Brain microvascular endothelial cell (primary cell): Measurements from ENCODE around the gene ADD1.
A peak's percentile ranks its signal among the peaks of the same experiment; 100 is the strongest.

Experiments used
- DNase-seq: peaks from one replicate; pipeline ENCODE4 v3.0.0-alpha.2; 2020
- H3K27ac ChIP-seq: fragments of 250-450 bp; sonication (Bioruptor Pico); 2 replicates; pipeline ENCODE4 v1.5.1; 2020; ENCODE audit warnings: mild to moderate bottlenecking, moderate library complexity
- H3K27me3 ChIP-seq: fragments of 250-450 bp; sonication (Bioruptor Pico); replicated peaks from 2 replicates; pipeline ENCODE4 v1.5.1; 2020; ENCODE audit warnings: mild to moderate bottlenecking
- H3K36me3 ChIP-seq: fragments of 250-450 bp; sonication (Bioruptor Pico); replicated peaks from 2 replicates; pipeline ENCODE4 v1.5.1; 2020; ENCODE audit warnings: mild to moderate bottlenecking
- H3K4me3 ChIP-seq: 2 replicates; pipeline ENCODE4 v1.5.1; 2011; ENCODE audit warnings: low read depth, mild to moderate bottlenecking, control low read depth, low read length, moderate library complexity
- in situ Hi-C: cut with HindIII; loops from 2 replicates; pipeline ENCODE4 v1.10.0; 2017; ENCODE audit warnings: low sequenced_read_pairs, low pct_ligation_motif_present
- TF ChIP-seq, protein P1 (sequence below): IDR thresholded peaks from 2 replicates; pipeline ENCODE4 v1.5.1; 2011; ENCODE audit warnings: low read depth, mild to moderate bottlenecking, moderate library complexity, low read length, control low read depth, inconsistent platforms; ENCODE audit errors: missing control alignments

Gene ADD1

GRCh38 chr4:2810388-2810787, 33.3 kb upstream of the ADD1 start:
- Histone ChIP-seq H3K27ac (no peak overlapping the region), H3K27me3 (no peaks in the 10 kb centered on the region), H3K36me3 (no peaks in the 10 kb centered on the region), H3K4me3 (no peak overlapping the region)
- no peak for DNase-seq
- TF ChIP-seq, protein P1, sequence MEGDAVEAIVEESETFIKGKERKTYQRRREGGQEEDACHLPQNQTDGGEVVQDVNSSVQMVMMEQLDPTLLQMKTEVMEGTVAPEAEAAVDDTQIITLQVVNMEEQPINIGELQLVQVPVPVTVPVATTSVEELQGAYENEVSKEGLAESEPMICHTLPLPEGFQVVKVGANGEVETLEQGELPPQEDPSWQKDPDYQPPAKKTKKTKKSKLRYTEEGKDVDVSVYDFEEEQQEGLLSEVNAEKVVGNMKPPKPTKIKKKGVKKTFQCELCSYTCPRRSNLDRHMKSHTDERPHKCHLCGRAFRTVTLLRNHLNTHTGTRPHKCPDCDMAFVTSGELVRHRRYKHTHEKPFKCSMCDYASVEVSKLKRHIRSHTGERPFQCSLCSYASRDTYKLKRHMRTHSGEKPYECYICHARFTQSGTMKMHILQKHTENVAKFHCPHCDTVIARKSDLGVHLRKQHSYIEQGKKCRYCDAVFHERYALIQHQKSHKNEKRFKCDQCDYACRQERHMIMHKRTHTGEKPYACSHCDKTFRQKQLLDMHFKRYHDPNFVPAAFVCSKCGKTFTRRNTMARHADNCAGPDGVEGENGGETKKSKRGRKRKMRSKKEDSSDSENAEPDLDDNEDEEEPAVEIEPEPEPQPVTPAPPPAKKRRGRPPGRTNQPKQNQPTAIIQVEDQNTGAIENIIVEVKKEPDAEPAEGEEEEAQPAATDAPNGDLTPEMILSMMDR: no peak
- in situ Hi-C loops: no loop called here

- in situ Hi-C loops: no loop called here
- peak; percentile 48 for DNase-seq
- peak overlapping the region; percentile 49 for H3K4me3 ChIP-seq
- TF ChIP-seq, protein P1: no peak
- no peaks in the 10 kb centered on the region for H3K36me3 ChIP-seq
- peak overlapping the region; percentile 52 for H3K27ac ChIP-seq
- H3K27me3 ChIP-seq: no peaks in the 10 kb centered on the region
Measured at GRCh38 chr4:2811830-2812611, 31.6 kb upstream of the ADD1 start.

- in situ Hi-C loops: no loop called here
- no peaks in the 10 kb centered on the region for H3K36me3 ChIP-seq
- H3K4me3 ChIP-seq: peak overlapping the region; percentile 49
- TF ChIP-seq, protein P1: no peak
- H3K27me3 ChIP-seq: no peaks in the 10 kb centered on the region
- H3K27ac ChIP-seq: peak overlapping the region; percentile 52
- no peak for DNase-seq
Measured at GRCh38 chr4:2812612-2813354, 30.9 kb upstream of the ADD1 start.

DNA sequence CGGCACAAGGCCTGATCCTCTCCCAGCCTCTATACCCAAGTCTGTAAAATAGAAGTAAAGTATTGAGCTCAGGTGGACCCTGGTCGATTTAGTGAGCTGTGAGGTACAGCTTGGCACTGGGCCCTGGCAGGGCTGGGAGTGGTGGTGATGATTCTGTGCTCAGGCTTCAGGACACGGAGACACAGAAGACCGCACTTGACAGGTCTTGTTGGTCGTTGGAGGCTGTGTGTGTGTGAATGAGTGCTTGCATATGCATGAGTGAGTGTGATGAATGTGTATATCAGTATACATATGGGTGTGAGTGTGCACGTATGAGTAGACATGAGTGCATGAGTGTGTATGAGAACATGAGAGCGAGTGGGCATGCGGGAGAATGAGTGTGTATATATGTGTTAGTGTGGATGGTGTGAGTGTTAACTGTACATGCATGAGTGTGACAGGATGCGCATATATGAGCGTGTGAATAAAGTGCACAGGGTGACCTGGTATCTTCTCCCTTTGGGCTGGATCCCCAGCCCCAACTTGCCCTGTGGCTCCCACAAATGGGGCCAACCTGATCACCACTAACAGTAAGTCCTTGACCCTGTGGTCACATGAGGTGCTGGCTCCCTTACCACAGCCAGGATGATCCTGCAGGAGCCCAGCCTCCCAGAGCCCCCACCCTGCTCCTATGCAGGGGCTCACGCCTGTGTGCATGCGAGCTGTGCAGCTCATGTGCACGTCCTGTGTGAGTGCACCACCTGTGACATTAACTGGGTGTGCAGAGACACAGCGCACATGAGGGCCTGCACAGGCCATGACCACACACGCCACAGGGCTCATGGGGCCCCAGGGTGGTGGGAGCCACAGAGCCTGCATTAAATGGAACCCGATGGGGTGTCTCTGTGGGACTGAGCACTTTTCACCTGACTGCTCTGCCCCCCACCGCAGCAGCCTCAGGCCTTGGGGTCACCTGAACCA, 29.9 kb upstream of the ADD1 start:
- H3K27ac ChIP-seq: no peak overlapping the region
- H3K27me3 ChIP-seq: no peaks in the 10 kb centered on the region
- in situ Hi-C loops: no loop called here
- no peak for DNase-seq
- no peak overlapping the region for H3K4me3 ChIP-seq
- TF ChIP-seq, protein P1: no peak
- no peaks in the 10 kb centered on the region for H3K36me3 ChIP-seq

GRCh38 chr4:2814627-2815270, 28.9 kb upstream of the ADD1 start:
- no peak for DNase-seq
- TF ChIP-seq, protein P1: no peak
- Histone ChIP-seq H3K27me3 (no peaks in the 10 kb centered on the region), H3K36me3 (peaks cover 2% of the 10 kb centered on the region), H3K27ac (no peak overlapping the region), H3K4me3 (no peak overlapping the region)
- in situ Hi-C loops: no loop called here
